ENCODE measurements around the gene RRAD. TPM values are rescaled to one million over a fixed set of nuclear protein-coding genes. Genes with fewer than 3 reads are reported as not detected.

RRAD gene
- total RNA-seq, 1 donor from 2014 or later, result 0.24 TPM

GRCh38 chr16:66948837-66949225 lies 23.5 kb upstream of the RRAD start:
- Mint-ChIP-seq H3K4me1 (peaks cover 13% of the 10 kb centered on the region), H3K4me3 (no peak overlapping the region), H3K9me3 (no peaks in the 10 kb centered on the region), H3K27me3 (ENCODE audit: insufficient read depth, low read depth) (peaks cover 12% of the 10 kb centered on the region), H3K36me3 (peaks cover 1% of the 10 kb centered on the region), H3K27ac (no peak overlapping the region)
- H3K9me3 ChIP-seq (ENCODE audit: low read depth), result no peaks in the 10 kb centered on the region
- no peak overlapping the region for H3K4me2 ChIP-seq
- no peaks in the 10 kb centered on the region for H3K36me3 ChIP-seq
- no peaks in the 10 kb centered on the region for H3K4me1 ChIP-seq
- H3F3A ChIP-seq (ENCODE audit: low read depth), result peaks cover 5% of the 10 kb centered on the region
- H3K79me2 ChIP-seq (ENCODE audit: low read depth), result no peaks in the 10 kb centered on the region
- DNase-seq (ENCODE audit: low spot score), result no peak
- H3K27me3 ChIP-seq, result peaks cover 56% of the 10 kb centered on the region
- H2AFZ ChIP-seq (replicated peaks), result no peak overlapping the region
- TF ChIP-seq EZH2 (IDR thresholded peaks at IDR 0.05) (peak; percentile 63), CTCF (IDR thresholded peaks at IDR 0.05) (no peak), EZH2phosphoT487 (IDR thresholded peaks at IDR 0.05) (peak; percentile 56)
- H4K20me1 ChIP-seq (ENCODE audit: low read depth), result peaks cover 5% of the 10 kb centered on the region
- H3K4me3 ChIP-seq, result no peak overlapping the region
- no peak overlapping the region for H3K27ac ChIP-seq
- no peak overlapping the region for H3K9ac ChIP-seq

GRCh38 chr16:66948134-66948836 lies 22.9 kb upstream of the RRAD start:
- H3K36me3 Mint-ChIP-seq, result peaks cover 1% of the 10 kb centered on the region
- H2AFZ ChIP-seq (replicated peaks), result no peak overlapping the region
- H3K9ac ChIP-seq, result no peak overlapping the region
- H3K27me3 ChIP-seq, result peaks cover 56% of the 10 kb centered on the region
- no peak overlapping the region for H3K4me3 Mint-ChIP-seq
- H3K27ac ChIP-seq, result no peak overlapping the region
- H3F3A ChIP-seq (ENCODE audit: low read depth), result peaks cover 2% of the 10 kb centered on the region
- H3K4me1 Mint-ChIP-seq, result peaks cover 13% of the 10 kb centered on the region
- no peaks in the 10 kb centered on the region for H3K36me3 ChIP-seq
- H3K9me3 Mint-ChIP-seq, result no peaks in the 10 kb centered on the region
- no peaks in the 10 kb centered on the region for H3K79me2 ChIP-seq (ENCODE audit: low read depth)
- peaks cover 5% of the 10 kb centered on the region for H4K20me1 ChIP-seq (ENCODE audit: low read depth)
- H3K9me3 ChIP-seq (ENCODE audit: low read depth), result no peaks in the 10 kb centered on the region
- H3K4me3 ChIP-seq, result no peak overlapping the region
- H3K4me1 ChIP-seq, result no peaks in the 10 kb centered on the region
- no peak for DNase-seq (ENCODE audit: low spot score)
- H3K4me2 ChIP-seq, result no peak overlapping the region
- H3K27ac Mint-ChIP-seq, result no peak overlapping the region
- peaks cover 11% of the 10 kb centered on the region for H3K27me3 Mint-ChIP-seq (ENCODE audit: insufficient read depth, low read depth)
- TF ChIP-seq EZH2 (IDR thresholded peaks at IDR 0.05) (peak; percentile 81), EZH2phosphoT487 (IDR thresholded peaks at IDR 0.05) (peak; percentile 63), CTCF (IDR thresholded peaks at IDR 0.05) (no peak)

- Histone ChIP-seq H2AFZ (replicated peaks) (no peak overlapping the region), H3K36me3 (no peaks in the 10 kb centered on the region), H3K4me1 (no peaks in the 10 kb centered on the region), H3K27ac (no peak overlapping the region), H4K20me1 (ENCODE audit: low read depth) (peaks cover 5% of the 10 kb centered on the region), H3K9me3 (ENCODE audit: low read depth) (no peaks in the 10 kb centered on the region), H3F3A (ENCODE audit: low read depth) (no peaks in the 10 kb centered on the region), H3K4me2 (no peak overlapping the region), H3K4me3 (no peak overlapping the region), H3K27me3 (peaks cover 56% of the 10 kb centered on the region), H3K9ac (no peak overlapping the region), H3K79me2 (ENCODE audit: low read depth) (no peaks in the 10 kb centered on the region)
- H3K4me1 Mint-ChIP-seq, result peaks cover 8% of the 10 kb centered on the region
- H3K9me3 Mint-ChIP-seq, result no peaks in the 10 kb centered on the region
- DNase-seq (ENCODE audit: low spot score), result peak; percentile 72
- peaks cover 11% of the 10 kb centered on the region for H3K27me3 Mint-ChIP-seq (ENCODE audit: insufficient read depth, low read depth)
- peak; percentile 82 for TF ChIP-seq CTCF (IDR thresholded peaks at IDR 0.05)
- no peak for TF ChIP-seq EZH2 (IDR thresholded peaks at IDR 0.05)
- TF ChIP-seq EZH2phosphoT487 (IDR thresholded peaks at IDR 0.05), result peak; percentile 48
- no peak overlapping the region for H3K4me3 Mint-ChIP-seq
- H3K36me3 Mint-ChIP-seq, result peaks cover 7% of the 10 kb centered on the region
- H3K27ac Mint-ChIP-seq, result no peak overlapping the region
These were observed 22.1 kb upstream of the RRAD start for GRCh38 chr16:66947302-66948065.

All from neural progenitor cell (in vitro differentiated cells).